Measurements from ENCODE around the gene CPSF3. TPM values are rescaled to one million over a fixed set of nuclear protein-coding genes. Genes with fewer than 3 reads are reported as not detected.

The CPSF3 gene
- total RNA-seq, 1 experiment from 2014 or later, result 102 TPM

GRCh38 chr2:9461079-9461478, 37.6 kb downstream of the CPSF3 start:
- H3K4me3 ChIP-seq (ENCODE audit: insufficient read depth, low read depth, low read length), result no peak overlapping the region
- no peaks in the 10 kb centered on the region for H3K27me3 ChIP-seq (ENCODE audit: control insufficient read depth, insufficient read depth, low read length)
- no peak for DNase-seq
- H3K36me3 ChIP-seq (replicated peaks; ENCODE audit: control insufficient read depth, insufficient read depth, low read length), result peaks cover 9% of the 10 kb centered on the region

DNA sequence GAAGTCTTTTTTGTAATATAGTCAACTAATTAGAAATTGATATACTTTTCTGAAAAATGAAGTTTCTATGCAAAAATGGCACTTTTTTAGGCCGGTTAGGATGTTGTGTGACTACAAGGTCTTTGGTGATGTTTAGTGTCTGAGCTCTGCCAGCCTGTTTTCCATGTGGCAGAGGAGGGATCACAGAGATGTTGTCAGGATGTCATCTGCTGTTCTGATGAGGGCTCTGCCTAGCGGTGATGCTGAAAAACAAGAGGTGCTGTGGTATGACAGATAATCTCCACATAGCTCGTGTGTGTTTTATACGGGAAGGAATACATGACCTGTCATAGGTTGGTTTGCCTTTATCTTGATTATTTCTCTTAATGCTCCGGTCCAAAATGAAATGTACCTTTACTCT, 38.9 kb downstream of the CPSF3 start:
- DNase-seq, result no peak
- peaks cover 9% of the 10 kb centered on the region for H3K36me3 ChIP-seq (replicated peaks; ENCODE audit: control insufficient read depth, insufficient read depth, low read length)
- no peaks in the 10 kb centered on the region for H3K27me3 ChIP-seq (ENCODE audit: control insufficient read depth, insufficient read depth, low read length)
- no peak overlapping the region for H3K4me3 ChIP-seq (ENCODE audit: insufficient read depth, low read depth, low read length)

DNA sequence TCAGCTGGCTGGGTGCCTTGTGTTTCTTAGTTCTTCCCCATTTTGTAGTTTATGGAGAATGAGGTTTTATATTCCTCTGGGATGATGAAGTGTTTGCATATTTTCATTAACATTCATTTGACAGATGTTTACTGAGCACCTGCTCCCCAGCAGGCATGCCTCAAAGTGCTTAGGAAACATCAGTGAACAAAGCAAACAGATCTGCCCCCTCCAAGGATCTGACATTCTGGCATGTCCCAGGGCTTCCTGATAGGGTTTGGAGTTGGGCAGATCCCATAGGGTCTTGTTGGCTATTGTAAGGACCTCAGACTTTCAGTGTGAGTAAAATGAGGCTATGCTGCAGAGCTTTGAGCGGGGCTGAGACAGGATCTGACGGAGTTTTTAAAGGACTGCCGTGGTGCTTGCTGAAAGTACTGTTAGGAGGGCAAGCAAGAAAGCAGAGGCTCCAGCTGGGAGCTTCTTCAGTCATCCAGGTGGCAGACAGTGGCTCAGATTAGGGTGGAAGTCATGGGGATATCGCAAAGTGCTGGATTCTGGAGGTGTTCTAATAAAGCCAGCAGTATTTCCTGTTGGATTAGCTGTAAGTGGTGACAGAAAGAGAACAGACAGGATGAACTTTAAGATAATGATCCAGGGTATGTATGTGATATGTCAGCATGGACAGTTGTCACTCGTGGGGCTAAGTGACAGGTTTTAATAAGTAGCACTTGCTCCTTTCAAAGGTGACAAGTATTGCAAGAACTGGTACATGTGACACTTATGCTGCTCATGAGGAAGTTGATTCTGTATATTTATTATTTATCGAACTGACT, 39.6 kb downstream of the CPSF3 start:
- H3K27me3 ChIP-seq (ENCODE audit: control insufficient read depth, insufficient read depth, low read length), result no peaks in the 10 kb centered on the region
- H3K36me3 ChIP-seq (replicated peaks; ENCODE audit: control insufficient read depth, insufficient read depth, low read length), result peaks cover 10% of the 10 kb centered on the region
- H3K4me3 ChIP-seq (ENCODE audit: insufficient read depth, low read depth, low read length), result no peak overlapping the region
- DNase-seq, result no peak

- Histone ChIP-seq H3K36me3 (replicated peaks; ENCODE audit: control insufficient read depth, insufficient read depth, low read length) (peaks cover 11% of the 10 kb centered on the region), H3K4me3 (ENCODE audit: insufficient read depth, low read depth, low read length) (no peak overlapping the region), H3K27me3 (ENCODE audit: control insufficient read depth, insufficient read depth, low read length) (no peaks in the 10 kb centered on the region)
- no peak for DNase-seq
Measured at GRCh38 chr2:9463698-9464034, 40.2 kb downstream of the CPSF3 start.

GRCh38 chr2:9465170-9465569, 41.7 kb downstream of the CPSF3 start:
- no peak overlapping the region for H3K4me3 ChIP-seq (ENCODE audit: insufficient read depth, low read depth, low read length)
- H3K27me3 ChIP-seq (ENCODE audit: control insufficient read depth, insufficient read depth, low read length), result no peaks in the 10 kb centered on the region
- no peak for DNase-seq
- H3K36me3 ChIP-seq (replicated peaks; ENCODE audit: control insufficient read depth, insufficient read depth, low read length), result peaks cover 11% of the 10 kb centered on the region

GRCh38 chr2:9466147-9466683, 42.8 kb downstream of the CPSF3 start:
- Histone ChIP-seq H3K4me3 (ENCODE audit: insufficient read depth, low read depth, low read length) (no peak overlapping the region), H3K36me3 (replicated peaks; ENCODE audit: control insufficient read depth, insufficient read depth, low read length) (peaks cover 10% of the 10 kb centered on the region), H3K27me3 (ENCODE audit: control insufficient read depth, insufficient read depth, low read length) (no peaks in the 10 kb centered on the region)
- DNase-seq, result no peak

DNA sequence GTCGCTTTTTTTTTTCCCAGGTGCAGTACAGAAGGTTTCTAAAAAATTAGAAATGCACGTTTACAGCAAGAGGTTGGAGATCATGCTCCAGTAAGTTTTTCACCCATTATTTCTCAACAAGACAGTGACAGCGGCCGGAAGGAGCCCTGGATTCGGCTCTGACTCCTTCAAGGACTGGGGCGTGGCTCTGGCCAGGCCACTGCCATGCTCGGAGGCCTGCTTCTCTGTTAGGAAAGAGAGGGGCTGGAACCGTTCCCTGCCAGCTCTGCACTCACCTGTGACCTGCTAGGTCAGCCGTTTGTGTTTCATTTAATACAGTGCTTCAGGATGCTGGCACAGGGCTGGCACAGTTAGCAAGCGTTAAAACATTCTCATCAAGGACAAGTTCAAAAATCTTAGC, 44.2 kb downstream of the CPSF3 start:
- Histone ChIP-seq H3K4me3 (ENCODE audit: insufficient read depth, low read depth, low read length) (no peak overlapping the region), H3K36me3 (replicated peaks; ENCODE audit: control insufficient read depth, insufficient read depth, low read length) (peaks cover 10% of the 10 kb centered on the region), H3K27me3 (ENCODE audit: control insufficient read depth, insufficient read depth, low read length) (no peaks in the 10 kb centered on the region)
- DNase-seq, result no peak

DNA sequence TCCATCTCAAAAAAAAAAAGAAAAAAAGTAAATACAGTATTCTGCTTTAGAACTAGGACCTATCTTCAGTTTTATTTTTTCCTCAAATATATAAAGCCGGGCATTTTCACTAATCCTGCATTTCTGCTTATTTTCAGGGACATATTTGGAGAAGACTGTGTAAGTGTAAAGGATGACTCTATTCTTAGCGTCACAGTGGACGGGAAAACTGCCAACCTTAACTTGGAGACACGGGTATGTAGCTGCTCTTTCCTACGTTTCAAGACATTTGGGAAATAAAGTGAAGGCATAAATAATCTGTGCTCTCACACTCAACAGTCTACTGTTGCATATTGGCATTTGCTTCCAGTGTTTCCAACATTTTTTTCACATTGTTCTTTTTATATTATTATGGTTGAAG, 47.8 kb downstream of the CPSF3 start:
- Histone ChIP-seq H3K36me3 (replicated peaks; ENCODE audit: control insufficient read depth, insufficient read depth, low read length) (peaks cover 6% of the 10 kb centered on the region), H3K4me3 (ENCODE audit: insufficient read depth, low read depth, low read length) (no peak overlapping the region), H3K27me3 (ENCODE audit: control insufficient read depth, insufficient read depth, low read length) (no peaks in the 10 kb centered on the region; the same call in 1 of the 2 replicates)
- no peak for DNase-seq

DNA sequence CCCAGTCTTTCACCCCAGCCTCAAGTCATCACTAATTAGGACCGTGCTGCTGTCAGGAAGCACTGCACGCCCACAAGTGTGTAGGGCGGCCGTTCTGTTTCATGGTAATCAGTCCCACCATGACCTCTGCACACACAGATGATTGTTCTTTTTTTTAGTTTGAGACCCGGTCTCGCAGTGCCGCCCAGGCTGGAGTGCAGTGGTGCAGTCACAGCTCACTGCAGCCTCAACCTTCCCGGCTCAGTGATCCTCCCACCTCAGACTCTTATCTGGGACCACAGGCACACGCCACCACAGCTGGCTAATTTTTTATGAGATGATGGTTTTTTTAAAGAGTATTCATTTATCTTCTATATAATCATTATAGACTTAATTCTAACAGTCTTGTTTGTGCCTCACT, 49.1 kb downstream of the CPSF3 start:
- no peak for DNase-seq
- peaks cover 6% of the 10 kb centered on the region for H3K36me3 ChIP-seq (replicated peaks; ENCODE audit: control insufficient read depth, insufficient read depth, low read length)

DNA sequence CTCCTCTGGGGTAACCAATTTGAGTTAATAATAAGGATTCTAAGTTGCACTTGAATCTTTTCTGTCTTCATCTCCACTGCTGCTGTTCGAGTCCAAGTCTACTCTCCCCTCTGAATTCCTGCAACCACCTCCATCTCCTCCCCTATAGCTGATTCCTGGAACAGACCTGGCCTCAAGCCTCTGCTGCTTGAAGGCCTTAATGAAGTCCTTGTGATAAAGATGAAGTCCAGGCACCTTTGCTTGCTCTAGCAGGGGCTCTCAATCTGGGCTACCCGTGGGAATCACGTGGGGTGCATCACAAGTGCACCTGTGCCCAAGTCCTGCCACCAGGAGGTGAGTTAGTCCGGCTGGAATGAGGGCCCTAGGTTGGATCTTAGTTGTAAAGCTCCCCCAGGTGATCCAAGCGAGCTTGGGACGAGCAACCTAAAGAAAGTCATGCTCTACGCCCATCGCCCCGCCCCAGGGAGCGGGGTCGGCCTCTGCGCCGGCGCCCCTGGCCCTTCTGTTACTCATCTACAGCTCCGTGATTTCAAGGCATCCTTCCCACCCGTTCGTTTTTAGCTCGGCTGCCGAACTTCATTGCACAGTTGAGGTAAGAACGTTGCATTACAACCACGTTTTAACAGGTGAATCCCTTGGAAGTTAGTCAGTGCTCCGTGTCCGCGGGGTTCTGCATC, 50.0 kb downstream of the CPSF3 start:
- Histone ChIP-seq H3K36me3 (replicated peaks; ENCODE audit: control insufficient read depth, insufficient read depth, low read length) (peaks cover 4% of the 10 kb centered on the region), H3K27me3 (ENCODE audit: control insufficient read depth, insufficient read depth, low read length) (no peaks in the 10 kb centered on the region; the same call in 1 of the 2 replicates), H3K4me3 (ENCODE audit: insufficient read depth, low read depth, low read length) (peak overlapping the region; percentile 57)
- peak; percentile 80 for DNase-seq

More for the DNA sequence above, 49.1 kb downstream of the CPSF3 start:
- no peaks in the 10 kb centered on the region; the same call in 1 of the 2 replicates for H3K27me3 ChIP-seq (ENCODE audit: control insufficient read depth, insufficient read depth, low read length)
- H3K4me3 ChIP-seq (ENCODE audit: insufficient read depth, low read depth, low read length), result no peak overlapping the region

- Histone ChIP-seq H3K27me3 (ENCODE audit: control insufficient read depth, insufficient read depth, low read length) (no peaks in the 10 kb centered on the region; the same call in 1 of the 2 replicates), H3K4me3 (ENCODE audit: insufficient read depth, low read depth, low read length) (peak overlapping the region; percentile 57), H3K36me3 (replicated peaks; ENCODE audit: control insufficient read depth, insufficient read depth, low read length) (peaks cover 2% of the 10 kb centered on the region)
- DNase-seq, result peak; percentile 69
Measured at GRCh38 chr2:9473985-9474360, 50.5 kb downstream of the CPSF3 start.

DNA sequence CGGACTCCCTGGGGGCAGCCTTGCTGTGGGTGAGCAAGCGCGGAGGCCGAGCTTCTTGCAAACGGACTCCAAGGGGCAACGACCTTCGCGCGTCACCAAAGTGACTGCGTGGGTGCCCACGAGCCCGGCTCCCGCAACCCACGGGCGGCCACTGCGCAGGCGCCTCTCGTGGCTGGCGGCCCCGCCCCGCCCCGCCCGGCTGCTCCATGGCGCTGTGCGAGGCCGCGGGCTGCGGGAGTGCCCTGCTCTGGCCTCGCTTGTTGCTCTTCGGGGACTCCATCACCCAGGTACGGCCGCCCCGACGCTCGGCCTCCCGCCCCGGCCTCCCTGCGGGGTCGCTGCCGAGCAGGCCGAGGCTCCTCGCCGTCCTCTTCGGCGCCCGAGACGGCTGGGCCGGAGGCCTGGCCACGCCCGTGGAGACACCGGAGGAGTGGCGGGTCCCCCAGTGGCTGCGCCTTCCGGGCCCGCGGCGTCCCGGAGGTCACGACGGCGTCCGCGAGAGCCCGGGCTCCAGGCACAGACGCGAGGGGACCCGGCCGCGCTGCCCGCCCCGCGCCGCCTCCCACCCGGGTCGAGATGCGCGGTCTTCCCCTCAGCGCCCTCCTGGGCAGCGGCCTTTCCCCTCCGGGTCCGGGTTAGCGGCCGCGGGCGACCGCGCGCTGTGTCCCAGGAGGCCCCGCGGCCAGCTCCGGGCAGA, 51.1 kb downstream of the CPSF3 start, which contains the start of gene IAH1:
TSS of gene IAH1 (plus strand) at position 191 of the 697 bp plus-strand sequence. CDS start at position 207, 16 bp downstream.
- Histone ChIP-seq H3K36me3 (replicated peaks; ENCODE audit: control insufficient read depth, insufficient read depth, low read length) (peaks cover 2% of the 10 kb centered on the region), H3K27me3 (ENCODE audit: control insufficient read depth, insufficient read depth, low read length) (no peaks in the 10 kb centered on the region; the same call in 1 of the 2 replicates), H3K4me3 (ENCODE audit: insufficient read depth, low read depth, low read length) (peak within 1 kb of the TSS; percentile 57)
- DNase-seq, result peak; percentile 82

DNA sequence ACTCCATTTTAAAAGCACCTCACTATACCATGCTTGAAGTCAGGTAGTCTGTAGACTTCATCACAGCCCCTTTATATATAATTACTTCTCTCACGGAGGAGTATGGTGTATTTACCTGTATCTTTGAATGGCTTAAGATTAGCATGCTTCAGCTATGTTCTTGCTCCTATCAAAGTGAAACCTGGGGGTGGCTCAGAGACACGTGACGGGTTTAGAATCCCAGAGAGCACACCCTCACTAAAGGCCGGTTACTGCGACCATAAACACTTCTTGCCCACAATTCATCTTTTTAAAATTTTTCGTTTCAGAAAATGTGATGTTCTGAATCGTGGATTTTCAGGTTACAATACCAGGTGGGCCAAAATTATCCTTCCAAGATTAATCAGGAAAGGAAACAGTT, 54.5 kb downstream of the CPSF3 start:
- H3K36me3 ChIP-seq (replicated peaks; ENCODE audit: control insufficient read depth, insufficient read depth, low read length), result peaks cover 2% of the 10 kb centered on the region; the same call in 1 of the 2 replicates

DNA sequence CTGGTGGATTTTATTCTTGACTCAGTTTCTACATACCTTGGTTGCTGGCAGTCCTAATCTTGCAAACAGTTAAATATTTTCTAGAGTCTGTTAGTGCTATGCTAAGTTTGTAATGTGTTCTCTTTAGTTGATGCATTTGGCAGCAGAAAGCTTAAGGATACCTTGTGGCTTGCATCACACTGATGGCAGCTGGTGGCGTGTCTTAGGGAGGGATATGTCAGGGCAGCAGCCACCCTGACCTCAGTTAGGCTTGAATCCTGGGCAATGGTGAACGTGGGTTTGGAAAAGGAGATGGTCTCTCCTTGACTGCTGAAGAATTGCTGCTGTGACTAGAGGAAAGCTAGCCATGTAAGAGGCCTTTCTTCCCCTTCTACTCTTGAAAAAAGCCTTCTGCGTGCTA, 55.1 kb downstream of the CPSF3 start:
- DNase-seq, result no peak

More for the DNA sequence above, 54.5 kb downstream of the CPSF3 start:
- no peak for DNase-seq
- Histone ChIP-seq H3K27me3 (ENCODE audit: control insufficient read depth, insufficient read depth, low read length) (no peaks in the 10 kb centered on the region; the same call in 1 of the 2 replicates), H3K4me3 (ENCODE audit: insufficient read depth, low read depth, low read length) (no peak overlapping the region)

More for the DNA sequence above, 55.1 kb downstream of the CPSF3 start:
- Histone ChIP-seq H3K36me3 (replicated peaks; ENCODE audit: control insufficient read depth, insufficient read depth, low read length) (peaks cover 2% of the 10 kb centered on the region; the same call in 1 of the 2 replicates), H3K27me3 (ENCODE audit: control insufficient read depth, insufficient read depth, low read length) (no peaks in the 10 kb centered on the region; the same call in 1 of the 2 replicates), H3K4me3 (ENCODE audit: insufficient read depth, low read depth, low read length) (no peak overlapping the region)
